HL-60 (cell line): ENCODE data around the gene SAMD3.

Source experiments
- REST ChIP-seq: IDR thresholded peaks from 2 replicates; pipeline ENCODE4 v1.6.1; 2012; ENCODE audit warnings: low read depth; ENCODE audit not compliant: insufficient replicate concordance
- TF ChIP-seq, protein P1 (sequence below): IDR thresholded peaks from one replicate; pipeline ENCODE4 v1.5.1; 2011; ENCODE audit warnings: low read length, control low read depth, inconsistent platforms; ENCODE audit not compliant: insufficient read depth

DNA sequence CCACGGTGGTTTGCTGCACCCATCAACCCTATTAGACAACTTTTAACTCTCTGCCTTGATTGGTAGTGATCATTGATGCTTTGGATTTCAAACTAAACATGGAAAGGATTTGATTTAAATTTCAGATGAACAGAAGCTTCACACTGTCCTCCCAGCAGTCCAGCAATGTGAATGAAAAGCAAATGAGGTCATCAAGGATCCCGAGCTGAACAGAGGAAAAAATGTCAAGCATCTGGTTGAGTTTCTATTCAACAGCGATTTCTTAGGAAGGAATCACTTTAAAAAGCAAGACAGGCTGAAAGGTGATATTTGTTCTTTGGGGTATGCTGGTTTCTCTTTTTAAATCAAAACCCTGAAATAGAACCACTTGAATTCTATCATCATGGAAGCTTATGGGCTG, 10.6 kb upstream of the SAMD3 start:
- TF ChIP-seq, protein P1, sequence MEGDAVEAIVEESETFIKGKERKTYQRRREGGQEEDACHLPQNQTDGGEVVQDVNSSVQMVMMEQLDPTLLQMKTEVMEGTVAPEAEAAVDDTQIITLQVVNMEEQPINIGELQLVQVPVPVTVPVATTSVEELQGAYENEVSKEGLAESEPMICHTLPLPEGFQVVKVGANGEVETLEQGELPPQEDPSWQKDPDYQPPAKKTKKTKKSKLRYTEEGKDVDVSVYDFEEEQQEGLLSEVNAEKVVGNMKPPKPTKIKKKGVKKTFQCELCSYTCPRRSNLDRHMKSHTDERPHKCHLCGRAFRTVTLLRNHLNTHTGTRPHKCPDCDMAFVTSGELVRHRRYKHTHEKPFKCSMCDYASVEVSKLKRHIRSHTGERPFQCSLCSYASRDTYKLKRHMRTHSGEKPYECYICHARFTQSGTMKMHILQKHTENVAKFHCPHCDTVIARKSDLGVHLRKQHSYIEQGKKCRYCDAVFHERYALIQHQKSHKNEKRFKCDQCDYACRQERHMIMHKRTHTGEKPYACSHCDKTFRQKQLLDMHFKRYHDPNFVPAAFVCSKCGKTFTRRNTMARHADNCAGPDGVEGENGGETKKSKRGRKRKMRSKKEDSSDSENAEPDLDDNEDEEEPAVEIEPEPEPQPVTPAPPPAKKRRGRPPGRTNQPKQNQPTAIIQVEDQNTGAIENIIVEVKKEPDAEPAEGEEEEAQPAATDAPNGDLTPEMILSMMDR = no peak
- no peak for TF ChIP-seq REST
